ENCODE results near the gene NFAM1.

The NFAM1 gene

GRCh38 chr22:42380769-42381551 is 51.2 kb downstream of the NFAM1 start:
- DNase-seq, result no peak

DNA sequence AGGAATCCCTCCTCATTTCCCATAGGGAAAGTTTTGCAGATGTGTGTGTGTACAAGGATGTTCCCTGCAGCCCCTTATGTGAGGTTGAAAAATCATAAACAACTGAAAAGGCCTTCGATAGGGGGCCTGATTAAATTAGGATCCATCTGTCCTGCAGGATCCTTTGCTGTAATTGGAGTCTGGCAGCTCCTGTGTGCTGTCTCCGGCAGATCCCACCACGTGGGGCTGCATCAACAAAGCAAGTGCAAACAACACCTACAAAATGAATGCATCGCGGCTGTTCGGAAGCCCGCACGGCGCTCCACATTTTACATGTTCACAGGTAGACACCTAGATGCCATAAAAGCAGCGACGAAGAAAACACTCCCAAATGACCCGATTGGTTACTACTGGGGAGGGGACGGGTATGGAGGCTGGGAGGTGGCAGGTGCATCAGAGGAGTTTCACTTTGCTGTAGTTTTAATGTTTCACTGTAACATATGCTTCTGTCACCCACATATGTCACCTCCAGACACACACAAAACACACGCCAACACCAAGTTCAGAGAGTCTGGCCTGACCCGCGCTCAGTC is 52.2 kb downstream of the NFAM1 start:
- DNase-seq, result no peak

GRCh38 chr22:42376711-42377554 is 55.3 kb downstream of the NFAM1 start:
- DNase-seq, result no peak

- no peak for DNase-seq
These were observed 56.2 kb downstream of the NFAM1 start for GRCh38 chr22:42375982-42376381.

GRCh38 chr22:42372976-42373375 is 59.2 kb downstream of the NFAM1 start:
- DNase-seq, result no peak

GRCh38 chr22:42371501-42371900 is 60.7 kb downstream of the NFAM1 start:
- no peak for DNase-seq

DNA sequence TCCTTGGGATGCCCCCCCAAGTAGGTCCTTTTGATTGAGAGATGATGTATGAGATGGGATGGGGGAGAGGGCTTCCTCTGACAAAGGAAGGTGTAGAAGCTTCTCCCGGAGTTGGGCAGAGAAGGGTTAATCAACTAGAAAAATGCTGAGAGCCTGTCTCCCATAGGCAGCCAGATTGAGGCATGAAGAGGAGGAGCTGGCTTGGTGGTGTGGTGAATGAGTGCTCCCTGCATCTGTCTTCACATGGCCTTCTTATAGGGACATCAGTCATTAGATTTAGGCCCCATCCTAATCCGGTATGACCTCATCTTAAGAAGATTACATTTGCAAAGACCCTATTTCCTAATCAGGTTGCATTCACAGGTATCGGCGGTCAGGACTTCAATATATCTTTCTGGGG is 61.1 kb downstream of the NFAM1 start:
- DNase-seq, result no peak

DNA sequence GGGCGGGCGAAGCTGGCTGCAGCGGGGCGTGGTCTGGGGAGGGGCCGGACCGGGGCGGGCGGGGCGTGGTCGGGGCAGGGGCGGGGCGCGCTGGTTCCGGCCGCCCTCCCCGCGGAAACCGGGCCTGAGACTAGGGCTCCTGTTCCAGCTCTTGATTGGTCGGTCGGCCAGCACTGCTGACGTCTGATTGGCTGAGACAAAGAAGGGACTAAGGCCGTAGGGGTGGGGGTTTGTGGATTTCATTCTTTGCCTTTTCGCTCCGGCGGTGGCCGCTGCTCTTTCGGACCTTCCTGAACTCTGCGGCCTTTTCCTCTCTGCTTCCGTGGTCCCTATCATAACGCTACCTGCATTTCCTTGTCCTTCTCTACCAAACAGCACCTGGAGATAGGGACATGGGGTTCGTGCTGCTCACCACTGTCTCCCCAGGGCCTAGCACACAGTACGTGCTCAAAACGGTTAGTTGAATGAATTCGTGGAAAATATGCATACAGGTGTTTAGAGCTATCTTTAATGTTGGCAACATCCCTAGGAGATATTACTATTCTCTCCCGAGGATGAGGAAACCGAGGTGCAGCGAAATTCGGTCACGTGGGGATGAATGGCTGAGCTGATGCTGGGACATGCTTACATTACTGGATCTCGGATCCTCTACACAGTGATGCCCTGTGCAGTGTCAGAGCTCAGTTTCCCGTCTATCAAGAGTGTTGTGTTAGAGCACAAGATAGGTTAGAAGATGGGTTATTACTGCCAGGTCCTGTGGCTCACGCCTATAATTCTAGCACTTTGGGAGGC is 62.8 kb downstream of the NFAM1 start:
- peak; percentile 83 for DNase-seq

DNA sequence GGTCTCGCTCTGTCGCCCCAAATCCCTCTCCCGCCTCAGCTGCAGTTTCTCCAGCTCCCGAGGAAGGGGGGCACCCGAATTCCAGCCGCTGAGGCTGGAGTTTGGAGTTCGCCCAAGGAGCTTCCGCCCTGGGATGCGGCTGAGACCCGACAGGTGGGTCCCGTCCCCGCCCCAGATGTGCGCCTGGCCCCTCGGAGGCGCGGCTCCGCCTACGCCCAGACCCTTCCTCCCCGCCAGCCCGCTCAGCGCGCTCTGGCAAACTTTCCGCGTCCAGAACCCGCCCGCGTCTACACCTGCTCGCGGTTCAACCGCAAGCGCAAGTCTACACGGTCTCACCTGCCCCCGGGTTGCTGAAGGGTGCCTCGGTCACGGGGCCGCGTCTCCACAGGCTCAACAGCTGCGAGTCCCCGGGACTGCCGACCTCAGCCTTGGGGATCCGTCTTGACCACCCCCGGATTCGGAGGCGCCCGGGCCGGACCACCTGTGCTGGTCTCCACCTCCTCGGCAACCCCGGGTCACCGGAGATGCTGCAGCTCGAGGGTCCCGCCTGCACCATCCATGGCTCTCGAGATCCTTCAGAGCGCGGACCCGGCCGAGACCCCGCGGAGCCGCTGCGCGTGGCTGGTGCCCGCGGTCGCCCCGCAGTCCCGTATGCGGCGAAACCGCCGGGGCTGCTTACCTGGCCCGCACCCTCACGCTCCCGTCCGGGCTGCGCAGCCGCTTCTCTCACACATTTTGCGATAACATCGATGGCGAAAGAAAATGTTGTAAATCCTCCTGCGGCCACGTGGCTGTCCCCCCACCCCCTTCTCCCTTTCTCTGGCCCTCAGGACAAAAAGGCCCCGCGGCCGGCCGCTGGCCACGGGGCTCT is 63.6 kb downstream of the NFAM1 start:
- DNase-seq, result peak; percentile 26

- DNase-seq, result no peak
These were observed 64.2 kb downstream of the NFAM1 start for GRCh38 chr22:42367980-42368378.

DNA sequence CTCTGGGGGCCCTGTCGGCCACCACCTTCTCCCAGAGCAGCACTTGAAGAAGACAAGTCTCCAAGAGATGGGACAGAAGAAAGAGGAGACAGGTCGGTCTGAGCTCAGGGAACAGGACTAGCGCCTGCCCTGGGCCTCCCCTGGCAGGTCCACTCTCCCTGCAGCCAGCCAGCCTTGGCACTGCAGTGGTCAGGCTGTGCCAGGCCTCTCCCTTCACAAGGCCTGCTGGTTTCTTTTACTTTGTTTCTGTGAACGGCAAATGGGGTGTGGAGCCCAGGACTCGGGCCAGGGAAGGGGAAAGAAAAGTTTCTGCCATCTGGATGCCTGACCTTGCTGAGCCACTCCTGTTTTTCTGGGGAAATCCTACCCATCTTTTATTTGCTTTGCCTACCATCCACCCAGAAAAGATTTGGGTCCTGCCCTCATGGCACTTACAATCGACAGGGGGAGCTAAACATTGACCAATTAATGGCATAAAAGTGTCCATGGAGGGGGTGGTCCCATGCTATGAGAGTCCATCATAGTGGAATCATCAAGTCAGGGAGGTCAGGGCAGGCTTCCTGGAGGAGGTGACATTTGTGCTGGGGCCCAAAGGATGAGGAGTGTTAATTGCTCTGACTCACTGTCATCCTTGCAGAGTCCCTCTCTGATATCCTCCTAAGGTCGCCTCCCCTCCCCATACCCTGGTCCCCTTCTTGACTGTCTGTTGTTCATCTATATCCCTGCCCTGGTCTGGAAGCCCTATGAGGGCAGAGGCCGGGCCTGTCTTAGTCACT is 65.2 kb downstream of the NFAM1 start:
- DNase-seq, result no peak

GRCh38 chr22:42365942-42366695 is 66.1 kb downstream of the NFAM1 start:
- DNase-seq, result no peak

GRCh38 chr22:42365111-42365865 is 66.9 kb downstream of the NFAM1 start:
- DNase-seq, result no peak

DNA sequence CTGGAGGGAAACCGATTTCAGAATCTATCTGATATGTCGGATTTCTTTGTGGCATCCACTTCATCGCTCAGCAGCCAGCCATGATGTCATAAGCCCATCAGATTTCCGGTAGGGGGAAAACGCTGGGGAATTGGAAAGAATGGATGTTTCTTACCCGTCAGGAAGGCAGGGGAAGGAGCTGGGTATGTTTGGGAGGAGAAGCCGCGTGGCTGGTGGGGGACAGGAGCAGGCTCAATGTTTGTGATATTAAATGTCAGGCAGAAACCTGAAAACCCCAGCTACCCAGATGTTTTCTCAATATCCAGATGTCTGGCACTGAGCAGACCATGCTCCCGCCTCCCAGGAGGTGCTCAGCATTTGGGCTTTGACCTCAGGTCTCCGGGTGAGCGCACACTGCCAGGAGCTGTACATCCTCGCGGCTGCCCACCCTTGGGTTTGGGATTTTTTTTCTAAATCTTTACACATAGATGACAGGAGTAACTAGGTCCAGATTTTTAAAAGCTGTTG is 67.5 kb downstream of the NFAM1 start:
- DNase-seq, result no peak

- no peak for DNase-seq
These were observed 68.3 kb downstream of the NFAM1 start for GRCh38 chr22:42363892-42364291.

GRCh38 chr22:42361523-42361922 is 70.7 kb downstream of the NFAM1 start:
- no peak for DNase-seq

GRCh38 chr22:42360348-42360747 is 71.9 kb downstream of the NFAM1 start:
- no peak for DNase-seq

DNA sequence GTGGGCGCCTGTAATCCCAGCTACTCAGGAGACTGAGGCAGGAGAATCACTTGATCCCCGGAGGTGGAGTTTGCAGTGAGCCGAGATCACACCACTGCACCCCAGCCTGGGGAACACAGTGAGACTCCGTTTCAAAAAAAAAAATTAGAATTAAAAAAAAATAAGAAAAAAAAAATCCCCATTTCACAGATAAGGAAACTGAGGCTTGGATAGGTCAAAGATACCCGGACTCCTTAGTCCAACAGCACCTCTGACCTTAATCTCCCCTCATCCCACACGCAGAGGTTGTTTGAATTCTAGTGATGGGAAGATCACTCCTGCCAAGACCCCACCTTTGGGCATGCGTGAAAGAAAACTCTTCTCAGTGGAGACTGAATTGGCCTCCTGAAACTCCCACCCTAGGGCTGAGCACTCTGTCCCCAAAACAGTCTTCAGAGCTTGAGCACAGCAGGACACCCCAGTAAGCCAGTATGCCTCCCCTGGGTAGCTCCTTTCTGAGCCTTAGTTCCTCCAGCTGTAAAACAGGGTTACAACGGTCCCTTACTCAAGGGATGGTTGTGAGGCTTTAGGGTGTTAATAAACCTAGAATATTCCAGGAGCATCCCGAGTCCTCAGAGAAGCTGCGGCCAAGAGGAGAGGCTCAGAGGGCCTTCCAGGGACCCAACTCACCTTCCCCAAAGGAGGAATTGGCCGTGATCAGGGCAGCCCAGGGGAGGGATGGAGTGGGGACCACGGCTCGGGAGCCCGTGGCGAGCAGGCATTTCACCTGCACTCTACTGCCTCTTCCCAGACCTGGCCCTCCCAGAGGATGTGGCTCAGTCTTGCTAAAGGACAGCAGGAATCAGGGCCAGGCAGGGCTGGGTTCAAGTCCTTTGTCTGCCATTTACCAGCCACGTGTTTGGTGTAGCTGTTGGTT is 73.3 kb downstream of the NFAM1 start:
- DNase-seq, result no peak
